HG02798 (cell line): ENCODE results near the gene CAPN13.

ENCODE experiments used
- ATAC-seq: cut with Tn5 transposase; IDR thresholded peaks from one replicate; pipeline ENCODE4 v1.9.1; 2021; ENCODE audit warnings: mild to moderate bottlenecking; ENCODE audit not compliant: unreplicated experiment, poor library complexity

Gene CAPN13

GRCh38 chr2:30732876-30733275 lies 74.4 kb downstream of the CAPN13 start:
- ATAC-seq, result no peak

GRCh38 chr2:30732376-30732775 lies 74.9 kb downstream of the CAPN13 start:
- ATAC-seq, result no peak

- no peak for ATAC-seq
These were observed 75.5 kb downstream of the CAPN13 start for GRCh38 chr2:30731706-30732105.

GRCh38 chr2:30730736-30731647 lies 76.3 kb downstream of the CAPN13 start:
- ATAC-seq, result no peak

GRCh38 chr2:30729031-30729430 lies 78.2 kb downstream of the CAPN13 start:
- ATAC-seq, result no peak

GRCh38 chr2:30722936-30723725 lies 84.1 kb downstream of the CAPN13 start:
- ATAC-seq, result no peak

- ATAC-seq, result no peak
These were observed 85.3 kb downstream of the CAPN13 start for GRCh38 chr2:30721668-30722647.

- no peak for ATAC-seq
These were observed 86.0 kb downstream of the CAPN13 start for GRCh38 chr2:30721241-30721640.

- ATAC-seq, result no peak
These were observed 90.1 kb downstream of the CAPN13 start for GRCh38 chr2:30717081-30717650.

- no peak for ATAC-seq
These were observed 90.9 kb downstream of the CAPN13 start for GRCh38 chr2:30716123-30716900.

GRCh38 chr2:30714811-30715709 lies 92.2 kb downstream of the CAPN13 start:
- ATAC-seq, result no peak

- ATAC-seq, result no peak
These were observed 93.5 kb downstream of the CAPN13 start for GRCh38 chr2:30713698-30714097.

- ATAC-seq, result peak; percentile 83
These were observed 95.6 kb downstream of the CAPN13 start for GRCh38 chr2:30711646-30712085.

- ATAC-seq, result no peak
These were observed 96.8 kb downstream of the CAPN13 start for GRCh38 chr2:30710461-30710860.

- ATAC-seq, result no peak
These were observed 97.2 kb downstream of the CAPN13 start for GRCh38 chr2:30710016-30710415.

- no peak for ATAC-seq
These were observed 97.7 kb downstream of the CAPN13 start for GRCh38 chr2:30709516-30709915.

- ATAC-seq, result no peak
These were observed 98.6 kb downstream of the CAPN13 start for GRCh38 chr2:30708491-30709290.
